GM08714 (cell line): ENCODE data around the gene KCNH4.
"Not testable (repeated sequence)": the region's sequence is repeated elsewhere in the genome, so short reads cannot be mapped to it uniquely, and the experiment has no call there.

ENCODE experiments used
- H3K4me3 ChIP-seq: fragments of 200-500 bp; sonication (Bioruptor generic); 2 replicates; pipeline ENCODE4 v1.5.1; 2014; ENCODE audit warnings: mild to moderate bottlenecking, low read length, inconsistent platforms
- ZNF274 ChIP-seq: IDR thresholded peaks from 2 replicates; pipeline ENCODE4 v1.6.1; 2012; ENCODE audit warnings: mild to moderate bottlenecking, low read depth, low read length

Gene KCNH4

DNA sequence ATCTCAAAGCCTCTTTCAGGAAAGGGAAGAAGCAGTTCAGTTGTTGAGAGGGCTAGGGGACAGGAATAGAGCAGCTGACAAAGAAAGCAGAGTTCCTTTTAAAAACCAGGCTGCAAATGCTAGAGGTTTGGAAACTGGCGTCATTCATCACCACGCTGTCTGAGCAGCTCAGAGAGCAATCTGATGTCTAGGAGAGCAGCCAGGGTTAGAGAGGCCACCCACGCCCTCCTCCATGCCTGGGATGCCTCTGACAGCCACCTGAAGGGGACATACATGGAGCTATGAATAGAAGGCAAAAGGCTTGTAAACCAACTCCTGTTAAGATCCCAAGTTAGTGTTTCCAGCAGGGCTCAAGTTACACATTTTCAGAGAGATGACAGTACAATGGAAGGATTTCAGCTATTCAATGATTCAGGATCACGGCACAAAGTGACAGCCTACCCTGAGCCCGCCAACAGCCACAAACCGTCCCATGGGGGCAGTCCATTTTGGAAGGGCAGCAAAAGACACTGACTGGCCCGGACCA, 38.5 kb downstream of the KCNH4 start:
- TF ChIP-seq ZNF274 = no peak
- no peak overlapping the region for H3K4me3 ChIP-seq

DNA sequence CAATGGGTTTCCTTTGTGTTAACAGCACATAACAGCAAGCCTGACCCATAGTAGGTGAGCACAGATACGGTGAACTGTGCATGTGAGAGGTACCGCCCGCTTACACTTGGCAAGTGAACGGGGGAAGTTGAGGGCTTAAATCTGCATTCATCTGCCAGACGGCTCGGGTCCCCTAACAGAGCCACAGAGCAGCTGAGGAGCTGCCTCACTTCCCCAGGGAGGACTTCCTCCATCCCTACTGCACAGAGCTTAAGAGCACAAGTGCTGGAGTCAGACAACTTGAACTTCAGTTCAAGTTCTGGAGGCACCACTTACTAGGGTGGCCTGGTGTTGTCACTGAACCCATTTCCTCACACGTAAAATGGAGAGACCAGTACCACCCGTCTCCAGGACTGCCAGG, 39.6 kb downstream of the KCNH4 start:
- no peak for TF ChIP-seq ZNF274
- no peak overlapping the region for H3K4me3 ChIP-seq

DNA sequence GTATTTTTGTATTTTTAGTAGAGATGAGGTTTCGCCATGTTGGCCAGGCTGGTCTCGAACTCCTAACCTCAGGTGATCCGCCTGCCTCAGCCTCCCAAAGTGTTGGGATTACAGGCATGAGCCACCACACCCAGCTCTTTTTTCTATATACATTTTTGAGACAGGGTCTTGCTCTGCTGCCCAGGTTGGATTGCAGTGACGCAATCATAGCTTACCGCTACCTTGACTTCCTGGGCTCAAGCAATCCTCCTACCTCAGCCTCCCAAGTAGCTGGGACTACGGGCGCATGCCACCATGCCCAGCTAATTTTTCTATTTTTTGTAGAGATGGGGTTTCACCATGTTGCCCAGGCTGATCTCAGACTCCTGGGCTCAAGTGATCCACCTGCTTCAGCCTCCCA, 40.3 kb downstream of the KCNH4 start:
- H3K4me3 ChIP-seq = not testable (repeated sequence)

DNA sequence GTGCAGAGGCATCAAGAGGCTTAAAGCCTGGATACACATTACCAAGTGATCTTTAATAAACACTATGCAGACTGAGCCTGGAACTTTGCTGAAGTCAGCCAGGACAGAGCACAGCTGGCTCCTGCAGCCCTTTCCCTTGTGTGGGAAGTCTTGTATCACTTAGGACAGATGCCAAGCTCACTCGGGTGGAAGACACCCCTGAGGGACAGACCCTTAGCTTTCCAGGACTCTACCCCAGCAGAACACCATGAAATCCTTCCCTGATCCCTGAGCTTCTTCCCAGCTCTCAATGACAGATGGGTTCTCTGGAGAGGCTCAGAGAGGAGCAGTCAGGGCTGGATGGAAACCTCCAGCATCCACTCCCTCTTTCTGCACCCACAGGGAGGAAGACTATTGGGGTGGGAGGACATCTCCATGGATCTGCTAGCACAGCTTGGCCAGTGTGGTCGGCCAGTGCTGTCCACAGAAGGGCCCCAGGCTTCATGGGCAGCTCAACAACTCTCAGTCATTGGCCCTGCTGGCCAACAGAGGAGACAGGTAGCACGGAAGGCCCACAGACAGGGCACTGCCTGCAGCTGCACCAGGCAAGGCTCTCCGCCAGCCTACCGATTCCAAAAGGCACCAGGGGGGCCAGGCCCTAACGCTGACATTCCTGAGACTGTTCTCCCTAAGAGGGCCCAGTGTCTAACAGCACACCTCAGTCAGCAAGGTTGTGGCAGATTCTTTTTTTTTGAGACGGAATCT, 42.0 kb downstream of the KCNH4 start:
- H3K4me3 ChIP-seq = no peak overlapping the region
- no peak for TF ChIP-seq ZNF274

DNA sequence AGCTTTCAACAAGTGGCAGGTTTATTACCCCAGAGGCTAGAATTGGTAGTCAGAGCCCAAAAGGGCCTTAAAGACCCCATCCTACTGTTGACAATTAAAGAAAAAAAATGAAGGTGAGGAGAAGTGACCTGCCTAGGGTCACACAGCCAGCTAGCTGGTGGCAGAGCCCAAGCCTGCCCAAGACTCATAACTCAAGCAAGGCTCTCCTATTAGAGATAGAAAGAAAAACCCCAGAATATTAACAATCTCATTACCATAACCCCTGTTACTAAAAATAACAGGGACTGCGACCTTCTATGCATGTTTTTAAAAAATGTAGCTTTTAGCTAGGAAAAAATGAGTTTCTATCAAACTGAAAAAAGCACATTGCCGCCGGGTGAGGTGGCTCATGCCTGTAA, 44.3 kb downstream of the KCNH4 start:
- TF ChIP-seq ZNF274 = no peak
- no peak overlapping the region for H3K4me3 ChIP-seq

DNA sequence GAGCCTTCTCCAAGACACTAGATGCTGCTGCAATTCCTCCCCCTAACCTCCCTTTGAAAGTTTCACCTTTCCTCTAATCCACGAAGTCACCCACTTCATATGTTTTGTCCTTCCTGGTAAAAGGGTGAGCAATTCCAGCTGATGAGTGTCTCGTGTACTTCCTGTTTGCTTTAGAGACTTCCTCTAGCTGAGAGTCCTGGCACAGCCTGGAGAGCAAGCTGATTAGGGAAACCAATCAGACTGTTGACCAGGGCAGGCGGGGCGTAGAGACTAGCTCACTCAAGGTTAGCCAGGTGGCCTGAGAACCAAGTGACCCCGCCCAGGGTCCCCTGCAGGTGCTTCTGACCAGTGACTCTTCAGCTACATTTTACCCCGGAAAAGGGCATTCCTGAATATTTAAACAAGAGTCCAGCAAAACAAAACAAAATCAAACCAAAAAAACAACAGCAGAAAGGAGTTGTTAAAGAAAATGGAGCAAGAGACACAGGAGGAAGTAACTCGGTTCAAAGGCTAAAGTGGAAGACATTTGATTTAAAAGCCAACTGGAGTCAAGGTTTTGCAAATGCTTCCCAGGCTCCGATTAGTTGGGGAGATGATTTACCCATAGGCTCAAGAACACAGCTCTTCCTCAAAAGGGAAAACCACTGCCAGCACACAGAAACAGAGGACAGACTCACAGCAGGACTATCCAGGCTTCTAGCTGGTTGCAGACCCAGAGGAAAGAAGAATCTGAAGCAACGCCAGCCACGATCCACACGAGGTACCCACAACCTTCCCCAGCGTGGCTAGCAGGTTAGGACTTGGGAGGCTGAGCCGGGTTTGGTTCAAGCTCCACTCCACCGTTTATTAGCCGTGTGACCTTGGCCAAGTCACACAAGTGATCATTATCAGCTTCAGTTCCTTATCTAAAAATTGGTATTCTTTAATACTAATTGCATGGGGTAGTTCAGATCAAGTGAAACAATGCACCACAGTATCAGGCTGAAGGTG, 45.0 kb downstream of the KCNH4 start:
- no peak overlapping the region for H3K4me3 ChIP-seq
- TF ChIP-seq ZNF274 = no peak

DNA sequence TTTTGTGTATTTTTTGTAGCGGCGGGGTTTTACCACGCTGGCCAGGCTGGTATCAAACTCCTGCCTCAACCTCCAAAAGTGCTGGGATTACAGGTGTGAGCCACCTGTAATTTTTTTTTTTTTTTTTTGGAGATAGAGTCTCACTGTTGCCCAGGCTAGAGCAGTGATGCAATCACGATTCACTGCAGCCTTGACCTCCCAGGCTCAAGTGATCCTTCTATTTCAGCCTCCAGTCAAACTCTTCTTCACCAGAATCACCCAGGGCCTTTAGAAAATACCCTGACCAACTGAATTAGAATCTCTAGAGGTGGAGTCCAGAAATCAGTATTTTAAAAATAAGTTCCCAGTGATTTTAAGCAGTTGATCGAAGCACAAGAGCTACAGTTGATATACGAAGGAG, 45.8 kb downstream of the KCNH4 start:
- no peak overlapping the region for H3K4me3 ChIP-seq
- TF ChIP-seq ZNF274 = no peak

DNA sequence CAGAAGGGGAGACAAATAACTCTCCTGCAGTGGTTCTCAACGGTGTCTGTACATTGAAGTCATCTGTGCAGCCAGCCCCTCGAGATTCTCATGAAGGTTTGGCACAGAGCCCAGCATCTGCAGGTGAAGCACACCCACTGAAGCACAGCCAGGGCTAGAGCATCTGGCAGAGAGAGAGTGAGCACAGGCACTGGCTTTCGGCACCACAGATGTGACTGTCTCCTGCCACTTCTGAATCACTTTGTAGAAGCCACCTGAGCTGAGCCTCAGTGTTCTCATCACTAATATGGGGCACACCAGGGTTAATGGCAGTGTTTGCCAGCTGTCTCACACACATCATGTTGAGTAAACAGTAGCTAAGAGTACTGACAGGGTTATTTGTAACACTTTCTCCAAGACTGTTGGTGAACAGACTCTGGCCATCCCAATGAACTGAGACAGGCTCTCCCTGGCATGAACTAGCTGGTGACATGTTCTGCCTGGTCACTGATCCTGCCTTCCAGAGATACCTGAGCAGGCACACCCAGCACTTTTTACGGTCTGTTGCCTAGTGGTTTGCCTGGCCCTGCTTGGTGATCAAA, 47.4 kb downstream of the KCNH4 start:
- no peak overlapping the region for H3K4me3 ChIP-seq
- no peak for TF ChIP-seq ZNF274

DNA sequence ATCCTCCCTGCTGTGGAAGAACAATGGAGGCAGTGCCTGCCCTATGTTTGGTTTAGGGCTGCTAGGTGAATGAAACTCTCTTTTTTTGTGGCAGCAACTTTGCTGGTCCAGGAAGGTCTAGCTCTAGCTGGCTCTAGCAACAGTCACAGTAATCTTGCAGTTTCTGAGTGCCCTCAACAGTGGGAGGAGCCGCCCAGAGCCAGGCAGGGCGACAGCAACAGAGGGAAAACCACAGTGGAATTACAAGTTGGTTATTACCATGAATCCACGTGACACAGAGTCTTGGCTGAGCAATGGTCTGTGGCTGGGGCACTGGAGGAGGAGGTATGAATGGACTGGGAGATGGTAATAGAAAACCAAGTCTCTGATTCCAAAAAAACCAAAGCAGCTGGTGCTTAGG, 48.0 kb downstream of the KCNH4 start:
- no peak for TF ChIP-seq ZNF274
- H3K4me3 ChIP-seq = no peak overlapping the region

DNA sequence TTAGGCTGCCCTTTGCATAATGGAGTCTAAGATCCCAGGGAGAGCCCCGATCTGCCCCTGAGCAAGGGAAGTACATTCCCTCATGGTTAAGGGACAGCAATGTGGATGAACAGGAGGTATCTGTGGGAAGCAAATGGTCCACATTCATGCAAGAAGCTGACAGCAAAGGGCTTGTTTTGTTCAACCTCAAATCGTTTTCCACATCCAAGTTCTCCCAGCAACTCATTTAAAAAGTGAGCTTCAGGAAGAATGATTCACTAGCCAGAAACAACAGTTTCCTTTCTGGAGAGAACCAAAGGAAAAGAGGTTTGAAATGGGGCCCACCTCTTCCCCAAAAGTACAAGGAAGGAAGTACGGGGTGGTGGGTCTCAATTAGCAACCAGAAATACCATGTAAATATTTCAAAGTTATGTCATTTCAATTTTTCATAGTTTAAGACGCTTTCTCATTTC, 48.9 kb downstream of the KCNH4 start:
- no peak for TF ChIP-seq ZNF274
- H3K4me3 ChIP-seq = no peak overlapping the region

DNA sequence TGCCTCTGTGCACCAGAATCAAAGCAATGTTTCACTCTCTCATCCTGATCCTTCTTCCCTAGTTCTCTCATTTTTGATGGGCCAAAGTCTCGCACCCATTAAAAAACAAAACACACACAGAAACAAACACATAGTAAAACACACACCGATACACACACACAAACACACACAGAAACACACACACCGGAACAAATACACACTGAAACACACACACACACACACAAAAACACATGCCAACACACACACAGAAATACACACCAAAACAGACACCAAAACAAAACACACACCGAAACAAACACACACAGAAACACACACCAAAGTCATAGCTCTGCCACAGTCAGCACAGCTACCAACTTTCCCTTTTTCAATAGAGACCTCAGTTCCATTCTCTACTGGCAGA, 49.7 kb downstream of the KCNH4 start:
- H3K4me3 ChIP-seq = no peak overlapping the region
- no peak for TF ChIP-seq ZNF274

DNA sequence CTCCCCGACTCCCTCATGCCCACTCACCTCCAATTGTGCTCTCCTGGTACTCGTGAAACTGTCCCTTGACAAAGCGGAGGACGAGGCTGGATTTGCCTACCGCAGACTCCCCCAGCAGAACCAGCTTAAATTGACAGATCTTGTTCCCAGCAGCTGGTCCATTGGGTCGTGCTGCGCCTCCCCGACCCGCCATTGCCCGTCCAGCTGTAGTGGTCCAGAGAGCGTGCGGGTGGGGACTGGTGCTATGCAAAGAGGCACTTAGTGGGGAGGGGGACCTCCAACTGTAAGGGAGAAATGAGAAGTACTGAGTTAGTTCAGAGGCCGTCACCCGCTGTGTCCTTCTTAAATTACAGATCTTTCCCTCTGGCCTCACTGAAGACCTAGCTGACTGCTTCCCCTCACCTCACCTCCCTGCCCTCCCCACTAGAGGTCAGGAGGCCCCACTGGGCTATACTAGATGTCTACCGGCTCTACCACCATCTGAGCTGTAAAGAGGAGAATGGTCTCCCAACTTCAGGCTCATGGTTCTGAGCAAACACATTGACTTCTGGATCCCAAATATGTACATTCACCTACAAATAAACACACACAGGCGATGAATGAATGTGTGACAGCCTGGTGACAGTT, 50.5 kb downstream of the KCNH4 start:
- no peak overlapping the region for H3K4me3 ChIP-seq
- TF ChIP-seq ZNF274 = no peak

DNA sequence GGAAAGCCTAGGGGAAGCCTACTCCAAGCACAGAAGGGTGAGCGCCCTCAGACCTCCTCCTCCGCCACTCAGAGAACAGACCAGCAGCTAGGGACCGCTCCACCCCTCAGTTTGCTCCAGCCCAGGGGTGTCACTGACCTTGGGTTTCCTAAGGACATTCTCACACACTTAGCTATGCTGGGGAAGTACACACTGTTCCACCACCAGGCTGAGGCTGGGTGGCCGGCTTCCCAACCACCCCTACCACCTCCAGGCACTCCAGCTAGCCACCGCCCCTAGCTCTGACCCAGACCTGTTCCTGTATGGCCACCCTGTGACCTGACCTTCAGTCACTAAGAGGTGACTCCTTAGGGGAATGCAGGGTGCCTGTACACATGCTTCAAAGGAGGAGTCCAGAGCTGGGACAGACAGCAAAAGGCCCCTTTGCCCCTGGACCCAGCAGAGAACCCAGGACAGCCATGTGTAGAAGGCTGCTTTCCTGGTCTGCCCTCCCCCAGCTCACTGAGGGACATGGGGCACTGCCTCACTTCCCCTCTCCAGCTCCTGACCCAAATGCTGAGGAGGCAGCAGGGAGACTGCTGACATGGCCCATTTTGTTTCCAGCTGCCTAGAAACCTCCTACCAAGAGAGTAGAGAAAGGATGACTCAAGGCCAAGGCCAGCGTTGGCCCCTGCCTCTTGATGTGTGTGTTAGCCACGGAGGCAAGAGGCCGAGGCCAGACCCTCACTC, 51.7 kb downstream of the KCNH4 start:
- TF ChIP-seq ZNF274 = no peak
- no peak overlapping the region for H3K4me3 ChIP-seq
